HG03432 (cell line): Measurements from ENCODE around the gene SEC14L5.

Source experiments
- ATAC-seq: cut with Tn5 transposase; IDR thresholded peaks from one replicate; pipeline ENCODE4 v1.9.1; 2021; ENCODE audit warnings: mild to moderate bottlenecking, moderate library complexity; ENCODE audit not compliant: unreplicated experiment

The SEC14L5 gene

GRCh38 chr16:4981473-4981872 lies 23.3 kb downstream of the SEC14L5 start:
- ATAC-seq = no peak

DNA sequence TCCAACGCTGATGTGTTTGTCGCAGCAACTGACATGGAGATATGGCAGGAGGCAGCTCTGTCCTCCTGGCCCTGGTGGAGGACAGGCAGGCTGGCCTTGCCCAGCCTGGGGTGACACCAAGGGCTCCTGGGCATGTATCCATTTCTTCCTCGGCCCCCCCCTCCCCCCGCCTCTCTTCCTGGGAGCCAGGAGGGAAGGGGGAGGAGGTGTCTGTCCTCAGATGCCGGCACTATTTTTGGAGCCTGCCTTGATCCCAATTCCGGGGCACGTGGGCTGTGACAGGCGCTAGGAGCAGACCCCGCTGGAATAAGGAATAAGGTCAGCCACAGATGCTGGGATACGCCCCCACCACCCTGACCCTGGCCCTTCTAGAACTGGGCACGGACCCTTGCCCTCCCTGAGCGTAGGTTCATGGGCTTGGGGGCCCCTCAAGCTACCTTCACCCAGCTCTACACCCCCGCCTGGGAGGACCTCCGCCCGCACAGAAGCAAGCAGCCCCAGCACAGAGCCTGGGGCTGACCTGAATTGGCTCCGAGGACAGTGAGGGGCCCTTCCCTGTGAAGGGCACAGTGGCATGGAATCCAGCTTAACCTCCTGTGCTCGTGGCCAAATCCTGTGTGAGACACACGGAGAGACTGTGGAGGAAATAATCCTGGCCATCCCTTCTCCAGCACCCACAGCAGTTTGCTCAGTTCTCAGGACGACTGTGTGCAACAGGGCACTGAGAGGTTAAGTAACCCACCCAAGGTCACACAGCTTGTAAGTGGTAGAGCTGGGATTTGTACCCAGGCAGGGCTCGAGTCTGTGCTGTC lies 24.1 kb downstream of the SEC14L5 start:
- ATAC-seq = no peak

DNA sequence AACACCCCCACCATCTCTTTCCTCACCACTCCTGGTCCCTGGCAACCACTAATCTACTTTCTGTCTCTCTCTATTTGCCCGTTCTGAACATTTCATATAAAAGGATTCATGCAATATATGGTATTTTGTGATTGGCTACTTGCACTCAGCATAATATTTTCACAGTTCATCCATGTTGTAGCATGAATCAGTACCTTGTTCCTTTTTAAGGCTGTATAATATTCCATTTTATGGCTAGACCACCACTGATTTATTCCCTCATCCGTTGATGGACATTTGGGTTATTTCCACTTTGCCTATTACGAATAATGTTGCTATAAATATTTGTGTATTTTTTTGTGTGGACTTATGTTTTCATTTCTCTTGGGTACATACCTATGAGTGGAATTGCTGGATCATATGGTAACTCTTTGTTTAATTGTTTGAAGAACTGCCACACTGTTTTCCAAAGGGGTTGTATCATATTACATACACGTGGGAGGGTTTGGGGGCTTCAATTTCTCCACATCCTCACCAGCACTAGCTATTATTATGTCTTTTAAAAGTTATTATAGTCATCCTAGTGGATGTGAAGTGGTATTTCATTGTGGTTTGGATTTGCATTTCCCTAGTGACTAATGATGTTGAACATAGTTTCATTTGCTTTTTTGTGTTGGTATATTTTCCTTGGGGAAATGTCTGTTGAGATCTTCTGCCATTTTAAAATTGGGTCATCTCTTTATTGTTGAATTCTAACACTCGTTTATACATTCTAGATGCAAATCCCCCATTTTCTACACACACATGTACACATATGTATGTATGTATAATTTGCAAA lies 26.3 kb downstream of the SEC14L5 start:
- no peak for ATAC-seq

DNA sequence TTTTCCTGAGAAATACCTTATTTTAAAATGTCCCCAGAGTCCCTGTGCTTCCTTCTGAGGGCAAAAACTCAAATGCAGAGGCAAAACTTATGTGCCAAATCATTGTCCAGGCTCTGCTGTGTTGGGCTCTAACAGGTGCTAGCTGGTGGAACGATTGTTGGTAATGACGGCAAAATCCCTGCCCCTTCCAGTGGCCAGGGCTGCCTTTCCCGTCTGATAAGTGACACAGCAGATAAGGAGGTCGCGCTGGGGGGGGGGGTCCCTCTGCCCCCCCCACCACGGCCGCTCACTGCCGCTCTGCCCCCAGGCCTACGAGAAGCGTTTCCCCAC lies 29.1 kb downstream of the SEC14L5 start:
- no peak for ATAC-seq

- ATAC-seq = no peak
Observed at GRCh38 chr16:4987580-4988374, 29.6 kb downstream of the SEC14L5 start.

DNA sequence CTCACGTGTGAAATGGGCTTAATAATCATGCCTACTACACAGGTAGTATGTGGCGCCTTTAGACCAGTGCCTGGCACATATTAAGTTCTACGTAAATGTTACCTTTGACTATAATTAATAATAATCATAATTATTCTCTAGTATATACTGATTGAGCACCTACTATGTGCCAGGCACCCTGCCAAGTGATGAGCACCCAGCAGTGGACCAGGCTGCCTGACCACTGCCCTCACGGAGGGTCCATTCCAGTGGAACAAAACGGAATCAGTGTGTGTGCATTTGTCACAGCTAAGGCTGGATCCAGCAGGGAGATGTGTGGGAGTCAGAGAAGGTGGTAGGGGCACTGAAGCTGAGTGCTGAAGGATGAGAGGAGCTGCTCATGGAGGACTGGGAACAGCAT lies 30.5 kb downstream of the SEC14L5 start:
- no peak for ATAC-seq

DNA sequence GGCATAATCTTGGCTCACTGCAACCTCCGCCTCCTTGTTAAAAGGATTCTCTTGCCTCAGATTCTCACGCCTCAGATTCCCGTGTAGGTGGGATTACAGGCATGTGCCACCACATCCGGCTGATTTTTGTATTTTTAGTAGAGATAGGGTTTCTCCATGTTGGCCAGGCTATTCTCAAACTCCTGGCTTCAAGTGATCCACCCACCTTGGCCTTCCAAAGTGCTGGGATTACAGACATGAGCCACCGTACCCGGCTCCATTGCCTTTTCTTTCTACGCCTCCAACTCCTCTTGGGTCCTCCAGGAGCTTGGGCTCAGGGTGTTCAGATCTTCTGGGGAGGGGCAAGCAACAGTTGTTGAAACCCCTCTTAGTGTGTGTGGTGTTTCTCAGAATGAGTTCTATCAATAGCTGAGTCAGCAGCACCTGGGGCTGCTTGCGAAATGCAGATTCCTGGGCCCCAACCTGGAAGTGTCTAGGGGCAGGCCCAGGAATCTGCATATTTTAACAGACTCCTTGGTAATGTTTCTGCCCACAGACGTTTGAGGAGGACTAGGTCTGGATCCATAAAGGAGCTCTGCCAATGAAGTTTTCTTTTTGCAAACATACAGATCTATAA lies 31.4 kb downstream of the SEC14L5 start:
- ATAC-seq = no peak

DNA sequence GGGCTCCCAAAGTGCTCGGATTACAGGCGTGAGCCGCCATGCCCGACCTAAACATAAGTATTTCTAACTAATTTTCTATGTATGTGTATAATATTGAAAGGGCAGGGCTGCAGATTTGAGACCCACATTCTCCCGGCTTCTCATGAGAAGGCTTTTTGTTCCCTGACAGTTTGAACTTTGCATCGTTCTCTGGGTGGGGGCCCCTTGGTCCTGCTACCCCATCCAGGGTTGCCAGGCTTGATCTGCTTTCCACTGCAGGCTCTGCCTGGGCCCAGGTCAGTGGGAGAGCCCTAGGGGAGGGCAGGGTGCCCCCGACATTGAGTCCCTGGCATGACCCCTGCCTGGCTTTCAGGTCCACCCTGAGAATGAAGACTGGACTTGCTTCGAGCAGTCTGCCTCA lies 32.3 kb downstream of the SEC14L5 start:
- ATAC-seq = no peak

- no peak for ATAC-seq
Observed at GRCh38 chr16:4991754-4992153, 33.6 kb downstream of the SEC14L5 start.

DNA sequence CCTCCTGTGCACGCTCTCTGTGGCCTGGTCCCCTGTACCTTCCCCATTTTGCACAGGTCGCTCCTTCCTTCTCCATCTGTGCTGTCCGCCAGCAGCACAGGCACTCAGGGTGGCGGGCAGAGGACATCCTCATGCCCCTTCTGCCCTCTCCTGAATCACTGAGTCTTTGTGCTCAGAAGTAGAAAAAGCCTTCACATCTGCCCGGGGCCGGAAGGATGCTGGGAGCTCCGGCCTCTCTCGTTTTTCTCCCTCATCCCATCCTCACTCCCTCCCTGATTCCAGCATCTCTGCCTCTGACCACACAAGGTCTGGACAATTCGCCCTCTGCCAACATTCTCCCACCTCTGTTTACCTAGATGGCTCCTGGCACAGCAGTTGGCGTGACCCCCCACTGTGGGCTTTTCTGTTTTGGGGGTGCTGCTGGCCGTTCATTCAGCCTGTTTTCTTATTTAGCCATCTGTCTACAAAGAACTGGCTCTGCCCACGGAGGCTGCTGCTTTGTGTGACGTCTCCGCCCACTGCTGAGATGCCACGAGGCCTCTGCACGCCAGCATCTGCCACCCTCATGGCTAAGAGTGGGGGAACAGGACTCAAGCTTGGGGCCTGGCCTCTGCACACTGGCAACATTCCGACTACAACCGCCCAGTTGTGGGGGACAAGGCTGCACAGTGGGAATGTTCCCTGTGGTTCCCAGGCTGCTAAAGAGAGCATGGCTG lies 36.7 kb downstream of the SEC14L5 start:
- ATAC-seq = no peak

GRCh38 chr16:5000573-5001001 lies 42.5 kb downstream of the SEC14L5 start:
- ATAC-seq = no peak

DNA sequence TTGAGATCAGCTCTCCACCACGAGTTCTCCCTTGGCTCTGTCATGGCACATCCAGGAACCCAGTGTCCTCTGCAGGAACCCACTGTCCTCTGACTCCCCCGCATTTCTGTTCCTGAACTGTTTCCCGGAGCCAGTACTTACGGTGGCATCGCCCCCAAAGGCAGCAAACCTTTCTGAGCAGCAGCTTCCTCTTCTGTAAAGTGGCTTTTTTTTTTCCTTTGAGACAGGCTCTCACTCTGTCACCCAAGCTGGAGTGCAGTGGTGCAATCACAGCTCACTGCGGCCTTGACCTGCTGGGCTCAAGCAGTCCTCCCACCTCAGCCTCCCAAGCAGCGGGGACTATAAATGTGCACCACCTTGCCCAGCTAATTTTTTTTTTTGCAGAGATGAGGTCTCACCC lies 43.4 kb downstream of the SEC14L5 start:
- no peak for ATAC-seq

DNA sequence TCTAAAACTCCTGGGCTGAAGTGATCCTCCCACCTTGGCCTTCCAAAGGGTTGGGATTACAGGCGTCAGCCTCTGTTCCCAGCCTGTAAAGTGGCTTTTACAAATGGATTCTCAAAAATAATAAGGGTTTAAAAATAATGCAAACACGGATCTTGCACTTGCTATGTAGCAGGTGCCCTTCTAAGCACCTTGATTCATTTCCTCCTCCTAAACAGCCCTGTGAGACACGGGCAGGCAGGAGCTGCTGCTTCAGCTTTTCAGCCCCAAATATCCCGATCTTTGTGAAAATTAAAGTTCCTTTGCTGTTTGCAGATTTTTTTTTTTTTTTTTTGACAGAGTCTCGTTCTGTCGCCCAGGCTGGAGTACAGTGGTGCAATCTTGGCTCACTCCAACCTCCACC lies 43.9 kb downstream of the SEC14L5 start:
- no peak for ATAC-seq

GRCh38 chr16:5002699-5003143 lies 44.6 kb downstream of the SEC14L5 start:
- no peak for ATAC-seq

- ATAC-seq = no peak
Observed at GRCh38 chr16:5003211-5003610, 45.1 kb downstream of the SEC14L5 start.

DNA sequence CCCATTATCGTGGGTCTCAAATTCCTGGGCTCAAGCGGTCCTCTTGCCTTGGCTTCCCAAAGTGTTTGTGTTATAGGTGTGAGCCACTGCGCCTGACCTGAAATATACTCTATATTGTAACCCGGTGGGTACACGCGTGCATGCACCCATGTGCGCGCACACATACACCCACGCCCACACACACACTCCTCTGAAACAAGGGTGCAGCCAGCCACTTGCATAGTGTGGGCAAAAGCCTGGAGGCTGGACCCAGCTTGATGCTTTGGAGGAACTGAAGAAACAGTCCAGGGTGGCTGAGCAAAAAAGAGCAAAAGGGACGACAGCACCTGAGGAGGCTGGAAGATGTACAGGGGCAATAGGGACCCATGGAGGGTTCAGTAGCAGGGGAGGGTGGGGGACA lies 45.7 kb downstream of the SEC14L5 start:
- ATAC-seq = no peak

DNA sequence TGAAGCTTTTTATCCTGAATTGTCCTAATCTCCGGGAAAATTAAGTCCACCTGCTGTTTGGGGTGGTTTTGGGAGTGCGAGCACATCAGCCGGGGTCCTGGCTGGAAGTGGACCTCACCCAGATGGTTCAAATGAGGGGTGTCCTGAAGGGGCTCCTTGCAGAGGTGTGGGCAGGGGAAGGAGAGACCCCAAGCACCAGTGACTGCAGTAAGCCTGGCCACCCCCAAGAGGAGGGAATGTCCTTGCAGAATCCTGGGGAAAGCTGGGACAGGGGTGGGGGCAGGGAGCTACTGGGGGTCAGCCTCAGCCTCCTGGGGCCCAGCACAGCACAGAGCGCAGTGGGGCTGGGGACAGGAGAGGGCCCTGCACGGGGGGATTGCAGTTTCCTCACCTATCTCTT lies 46.2 kb downstream of the SEC14L5 start:
- ATAC-seq = no peak

DNA sequence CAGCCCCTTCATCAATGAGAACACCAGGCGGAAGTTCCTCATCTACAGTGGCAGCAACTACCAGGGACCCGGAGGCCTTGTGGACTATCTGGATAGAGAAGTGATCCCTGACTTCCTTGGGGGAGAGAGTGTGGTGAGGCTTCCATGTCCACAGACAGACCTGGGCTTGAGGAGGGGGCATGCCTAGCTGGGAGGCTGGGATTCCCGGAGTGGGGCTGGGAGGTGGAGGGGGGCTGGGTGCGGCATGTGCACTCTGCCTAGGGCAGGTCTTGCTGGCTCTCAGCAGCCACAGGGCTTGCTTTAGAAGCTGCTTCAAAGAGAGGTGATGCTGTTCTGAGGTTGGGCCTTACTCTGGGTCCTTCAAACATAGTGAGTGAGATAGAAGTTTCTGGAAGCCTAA lies 47.8 kb downstream of the SEC14L5 start:
- no peak for ATAC-seq

- ATAC-seq = no peak
Observed at GRCh38 chr16:5006348-5007193, 48.4 kb downstream of the SEC14L5 start.
